RWPE2 (cell line): ENCODE results near the gene WNT9B.

Experiments
- ATAC-seq: fragments of 200-7000 bp; cut with Tn5 transposase; 3 replicates; pipeline ENCODE4 v1.9.1; 2021; ENCODE audit warnings: low read depth
- DNase-seq: peaks from one replicate; pipeline ENCODE4 v3.0.0-alpha.2; 2020; ENCODE audit warnings: low spot score
- H3K27ac ChIP-seq: fragments of 450-650 bp; 2 replicates; pipeline ENCODE4 v1.5.1; 2017; ENCODE audit warnings: mild to moderate bottlenecking; ENCODE audit not compliant: poor library complexity, severe bottlenecking
- H3K27me3 ChIP-seq: fragments of 250-450 bp; sonication (Bioruptor Pico); 2 replicates; pipeline ENCODE4 v1.5.1; 2021; ENCODE audit warnings: mild to moderate bottlenecking, moderate library complexity; ENCODE audit not compliant: insufficient read depth, poor library complexity, severe bottlenecking
- H3K36me3 ChIP-seq: fragments of 250-450 bp; sonication (Bioruptor Pico); 2 replicates; pipeline ENCODE4 v1.5.1; 2020; ENCODE audit warnings: low read depth, mild to moderate bottlenecking, moderate library complexity
- H3K4me1 ChIP-seq: fragments of 250-450 bp; sonication (Bioruptor Pico); 2 replicates; pipeline ENCODE4 v1.5.1; 2021; ENCODE audit warnings: mild to moderate bottlenecking, moderate library complexity; ENCODE audit not compliant: insufficient read depth, poor library complexity, severe bottlenecking
- H3K4me3 ChIP-seq: fragments of 250-450 bp; sonication (Bioruptor Pico); 2 replicates; pipeline ENCODE4 v1.5.1; 2021; ENCODE audit warnings: mild to moderate bottlenecking, moderate library complexity; ENCODE audit not compliant: severe bottlenecking
- H3K9me3 ChIP-seq: fragments of 250-450 bp; sonication (Bioruptor Pico); 2 replicates; pipeline ENCODE4 v1.5.1; 2021; ENCODE audit warnings: mild to moderate bottlenecking, moderate library complexity; ENCODE audit not compliant: severe bottlenecking
- TF ChIP-seq, protein P1 (sequence below): fragments of 450-650 bp; IDR thresholded peaks from one replicate; pipeline ENCODE4 v1.5.1; 2017; ENCODE audit warnings: mild to moderate bottlenecking, moderate library complexity; ENCODE audit not compliant: poor library complexity, severe bottlenecking

The WNT9B gene

GRCh38 chr17:46814446-46814845 lies 36.9 kb upstream of the WNT9B start:
- Histone ChIP-seq H3K4me3 (no peak overlapping the region), H3K36me3 (no peaks in the 10 kb centered on the region), H3K27me3 (peaks cover 21% of the 10 kb centered on the region), H3K4me1 (peaks cover 7% of the 10 kb centered on the region), H3K27ac (no peak overlapping the region), H3K9me3 (no peaks in the 10 kb centered on the region)
- TF ChIP-seq, protein P1, sequence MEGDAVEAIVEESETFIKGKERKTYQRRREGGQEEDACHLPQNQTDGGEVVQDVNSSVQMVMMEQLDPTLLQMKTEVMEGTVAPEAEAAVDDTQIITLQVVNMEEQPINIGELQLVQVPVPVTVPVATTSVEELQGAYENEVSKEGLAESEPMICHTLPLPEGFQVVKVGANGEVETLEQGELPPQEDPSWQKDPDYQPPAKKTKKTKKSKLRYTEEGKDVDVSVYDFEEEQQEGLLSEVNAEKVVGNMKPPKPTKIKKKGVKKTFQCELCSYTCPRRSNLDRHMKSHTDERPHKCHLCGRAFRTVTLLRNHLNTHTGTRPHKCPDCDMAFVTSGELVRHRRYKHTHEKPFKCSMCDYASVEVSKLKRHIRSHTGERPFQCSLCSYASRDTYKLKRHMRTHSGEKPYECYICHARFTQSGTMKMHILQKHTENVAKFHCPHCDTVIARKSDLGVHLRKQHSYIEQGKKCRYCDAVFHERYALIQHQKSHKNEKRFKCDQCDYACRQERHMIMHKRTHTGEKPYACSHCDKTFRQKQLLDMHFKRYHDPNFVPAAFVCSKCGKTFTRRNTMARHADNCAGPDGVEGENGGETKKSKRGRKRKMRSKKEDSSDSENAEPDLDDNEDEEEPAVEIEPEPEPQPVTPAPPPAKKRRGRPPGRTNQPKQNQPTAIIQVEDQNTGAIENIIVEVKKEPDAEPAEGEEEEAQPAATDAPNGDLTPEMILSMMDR = no peak
- DNase-seq = no peak
- no peak for ATAC-seq

DNA sequence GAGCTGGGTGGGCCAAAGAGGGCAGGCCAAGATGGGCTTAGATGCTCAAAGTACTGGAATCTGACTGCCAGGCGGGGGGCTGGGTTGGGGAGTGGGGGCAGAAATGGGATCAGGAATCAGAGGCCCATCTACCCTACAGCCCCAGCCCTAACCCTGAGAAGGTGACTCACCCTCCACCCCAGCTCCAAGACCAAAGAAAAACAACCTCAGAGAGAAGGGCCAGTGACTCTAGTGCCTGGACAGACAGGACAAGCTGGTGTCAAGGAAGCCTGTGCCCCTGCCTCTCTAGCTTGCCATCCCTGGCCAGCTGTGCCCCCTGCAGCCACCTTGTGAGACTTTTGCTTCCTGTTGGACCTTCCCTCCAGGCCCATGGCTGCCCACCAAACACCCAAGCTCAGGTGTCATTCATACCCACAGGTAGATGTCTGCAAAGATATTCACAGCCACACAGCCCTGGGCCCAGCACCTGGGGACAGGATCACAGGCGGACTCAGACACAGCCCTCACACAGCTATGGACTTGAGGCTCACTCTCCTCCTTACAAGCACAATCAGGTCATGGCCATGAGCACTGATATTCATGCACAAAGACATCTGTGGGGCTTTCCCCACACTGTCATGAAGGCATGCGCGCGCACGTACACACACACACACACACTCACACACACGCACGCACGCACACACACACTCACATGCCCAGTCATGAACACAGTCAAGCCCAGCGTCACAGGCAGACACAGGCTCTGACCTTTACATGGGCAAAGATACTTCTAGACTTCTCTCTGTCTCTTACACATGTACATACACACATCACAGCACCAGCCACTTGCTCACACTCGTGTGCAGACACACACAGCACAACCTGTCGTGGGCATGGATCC lies 35.7 kb upstream of the WNT9B start:
- TF ChIP-seq, protein P1 = no peak
- no peaks in the 10 kb centered on the region for H3K36me3 ChIP-seq
- no peaks in the 10 kb centered on the region for H3K9me3 ChIP-seq
- H3K27ac ChIP-seq = no peak overlapping the region
- peaks cover 26% of the 10 kb centered on the region for H3K27me3 ChIP-seq
- ATAC-seq = no peak
- no peak overlapping the region for H3K4me3 ChIP-seq
- peaks cover 7% of the 10 kb centered on the region for H3K4me1 ChIP-seq
- no peak for DNase-seq

- H3K9me3 ChIP-seq = no peaks in the 10 kb centered on the region
- no peaks in the 10 kb centered on the region for H3K36me3 ChIP-seq
- peaks cover 2% of the 10 kb centered on the region for H3K4me1 ChIP-seq
- no peak overlapping the region for H3K4me3 ChIP-seq
- DNase-seq (no peak), ATAC-seq (no peak)
- H3K27ac ChIP-seq = no peak overlapping the region
- TF ChIP-seq, protein P1 = no peak
- peaks cover 26% of the 10 kb centered on the region for H3K27me3 ChIP-seq
These were observed 34.1 kb upstream of the WNT9B start for GRCh38 chr17:46817151-46817900.

- TF ChIP-seq, protein P1 = no peak
- no peak for ATAC-seq
- no peaks in the 10 kb centered on the region for H3K36me3 ChIP-seq
- DNase-seq = no peak
- H3K27me3 ChIP-seq = peaks cover 26% of the 10 kb centered on the region
- H3K9me3 ChIP-seq = no peaks in the 10 kb centered on the region
- H3K27ac ChIP-seq = no peak overlapping the region
- no peak overlapping the region for H3K4me3 ChIP-seq
- H3K4me1 ChIP-seq = no peaks in the 10 kb centered on the region
These were observed 33.5 kb upstream of the WNT9B start for GRCh38 chr17:46817901-46818209.
